NT2/D1 (cell line): ENCODE measurements around the gene PLK3.

Experiments
- SUZ12 ChIP-seq: IDR thresholded peaks from 2 replicates; pipeline ENCODE4 v1.6.1; 2011; ENCODE audit not compliant: insufficient read length, insufficient read depth; ENCODE audit errors: extremely low read depth
- ZNF274 ChIP-seq: IDR thresholded peaks from 2 replicates; pipeline ENCODE4 v1.6.1; 2011; ENCODE audit warnings: mild to moderate bottlenecking, low read depth, low read length

DNA sequence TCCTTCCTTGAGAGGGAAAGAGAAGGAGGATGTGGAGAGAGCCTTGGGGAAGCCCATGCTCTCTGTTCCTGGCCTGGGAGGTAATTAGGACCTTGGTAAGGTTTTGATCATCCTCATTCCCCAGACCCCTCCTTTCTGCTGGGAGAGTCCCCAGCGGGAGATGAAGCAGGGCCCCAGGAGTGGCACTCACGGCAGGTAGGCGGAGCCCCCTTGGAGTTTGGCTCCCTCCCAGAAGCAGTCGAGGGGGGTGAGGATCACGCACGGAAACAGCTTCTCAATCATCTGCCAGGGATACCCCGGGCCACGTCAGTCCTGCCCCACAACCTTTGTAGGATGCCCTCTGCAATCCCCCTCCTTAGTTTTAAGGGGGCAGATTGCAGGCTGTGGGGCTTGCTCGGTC is 31.3 kb downstream of the PLK3 start:
- no peak for TF ChIP-seq SUZ12
- TF ChIP-seq ZNF274: no peak
